SU-DHL-6 (cell line): ENCODE results near the gene PSD.

Experiments
- H2AFZ ChIP-seq: fragments of 200-600 bp; sonication (generic); 2 replicates; pipeline ENCODE4 v1.6.1; 2014; ENCODE audit warnings: low read depth, mild to moderate bottlenecking, moderate library complexity, mixed read lengths, antibody characterized with exemption, low read length; ENCODE audit not compliant: severe bottlenecking
- H3F3A ChIP-seq: fragments of 200-600 bp; shearing (Covaris generic); 2 replicates; pipeline ENCODE4 v1.6.0; 2016; ENCODE audit warnings: antibody characterized with exemption, mild to moderate bottlenecking; ENCODE audit not compliant: insufficient read depth
- H3K27ac ChIP-seq: fragments of 200-600 bp; sonication (generic); 2 replicates; pipeline ENCODE4 v1.5.1; 2016; ENCODE audit warnings: low read depth, mild to moderate bottlenecking, low read length, moderate library complexity, mixed read lengths
- H3K27me3 ChIP-seq: fragments of 200-600 bp; sonication (generic), shearing (Covaris generic); 2 replicates; pipeline ENCODE4 v1.6.0; 2014; ENCODE audit warnings: mild to moderate bottlenecking, low read length
- H3K36me3 ChIP-seq: fragments of 200-600 bp; sonication (generic); 2 replicates; pipeline ENCODE4 v1.6.1; 2014; ENCODE audit warnings: mild to moderate bottlenecking, low read length, mixed read lengths
- H3K4me2 ChIP-seq: fragments of 300-600, 200-600 bp; shearing (Covaris generic), sonication (generic); 2 replicates; pipeline ENCODE4 v1.6.0; 2014; ENCODE audit warnings: low read length, low read depth, mild to moderate bottlenecking; ENCODE audit not compliant: poor library complexity, severe bottlenecking
- H3K4me3 ChIP-seq: fragments of 200-600 bp; sonication (generic); 2 replicates; pipeline ENCODE4 v1.5.1; 2014; ENCODE audit warnings: antibody characterized with exemption, low read length, mild to moderate bottlenecking, mixed read lengths; ENCODE audit not compliant: insufficient read depth, poor library complexity, severe bottlenecking
- H3K79me2 ChIP-seq: fragments of 200-600 bp; sonication (generic); 2 replicates; pipeline ENCODE4 v1.6.1; 2014; ENCODE audit warnings: mild to moderate bottlenecking, low read length, moderate library complexity; ENCODE audit not compliant: insufficient read depth
- H3K9ac ChIP-seq: fragments of 200-600 bp; sonication (generic); 2 replicates; pipeline ENCODE4 v1.7.0; 2014; ENCODE audit warnings: mild to moderate bottlenecking, low read length
- H3K9me2 ChIP-seq: fragments of 200-600 bp; sonication (generic); replicated peaks from 2 replicates; pipeline ENCODE4 v1.6.1; 2014; ENCODE audit warnings: low read length; ENCODE audit not compliant: insufficient read depth
- H3K9me3 ChIP-seq: fragments of 200-600 bp; sonication (generic); 2 replicates; pipeline ENCODE4 v1.6.1; 2014; ENCODE audit warnings: low read length, mixed read lengths; ENCODE audit not compliant: insufficient read depth
- H4K20me1 ChIP-seq: fragments of 200-600 bp; sonication (generic); 2 replicates; pipeline ENCODE4 v1.6.1; 2014; ENCODE audit warnings: low read depth, mild to moderate bottlenecking, antibody characterized with exemption, low read length, moderate library complexity, mixed read lengths
- CTCF ChIP-seq: fragments of 200-600 bp; sonication (generic); IDR thresholded peaks from one replicate; pipeline ENCODE4 v1.5.1; 2017; ENCODE audit warnings: antibody characterized with exemption, mild to moderate bottlenecking, low read length, moderate library complexity; ENCODE audit not compliant: insufficient read depth, poor library complexity, severe bottlenecking
- EZH2phosphoT487 ChIP-seq: fragments of 200-600 bp; sonication (generic), shearing (Covaris generic); conservative IDR thresholded peaks from 2 replicates; pipeline ENCODE4 v1.6.1; 2018; ENCODE audit warnings: mild to moderate bottlenecking, antibody characterized with exemption, low read length, moderate library complexity, mixed read lengths

PSD gene

GRCh38 chr10:102438374-102438773, 19.8 kb upstream of the PSD start:
- no peaks in the 10 kb centered on the region for H3K9me3 ChIP-seq
- no peaks in the 10 kb centered on the region for H4K20me1 ChIP-seq
- H3K27ac ChIP-seq, result no peak overlapping the region
- no peak overlapping the region for H2AFZ ChIP-seq
- H3F3A ChIP-seq, result no peaks in the 10 kb centered on the region
- H3K27me3 ChIP-seq, result no peaks in the 10 kb centered on the region
- H3K79me2 ChIP-seq, result no peaks in the 10 kb centered on the region
- no peaks in the 10 kb centered on the region for H3K9me2 ChIP-seq
- H3K4me2 ChIP-seq, result no peak overlapping the region
- TF ChIP-seq EZH2phosphoT487 (no peak), CTCF (no peak)
- H3K4me3 ChIP-seq, result no peak overlapping the region
- H3K9ac ChIP-seq, result no peak overlapping the region
- H3K36me3 ChIP-seq, result no peaks in the 10 kb centered on the region

GRCh38 chr10:102437515-102437914, 18.9 kb upstream of the PSD start:
- no peak for TF ChIP-seq EZH2phosphoT487
- no peak for TF ChIP-seq CTCF

GRCh38 chr10:102436312-102436711, 17.7 kb upstream of the PSD start:
- Histone ChIP-seq H3K27ac (no peak overlapping the region), H3K9me3 (no peaks in the 10 kb centered on the region), H3K4me3 (no peak overlapping the region), H3K27me3 (no peaks in the 10 kb centered on the region), H3K36me3 (no peaks in the 10 kb centered on the region), H4K20me1 (no peaks in the 10 kb centered on the region), H3K9ac (no peak overlapping the region), H3K4me2 (no peak overlapping the region), H2AFZ (no peak overlapping the region), H3K9me2 (no peaks in the 10 kb centered on the region), H3F3A (0 out of 2 replicates have a peak, but pooled peaks cover 4% of the 10 kb centered on the region), H3K79me2 (0 out of 2 replicates have a peak, but pooled peaks cover 8% of the 10 kb centered on the region)
- no peak for TF ChIP-seq CTCF
- no peak for TF ChIP-seq EZH2phosphoT487

More at GRCh38 chr10:102437515-102437914, 18.9 kb upstream of the PSD start:
- Histone ChIP-seq H3K27me3 (no peaks in the 10 kb centered on the region), H3K27ac (no peak overlapping the region), H3K4me3 (no peak overlapping the region), H3K36me3 (no peaks in the 10 kb centered on the region), H4K20me1 (no peaks in the 10 kb centered on the region), H3K4me2 (no peak overlapping the region), H3K9ac (no peak overlapping the region), H3K79me2 (no peaks in the 10 kb centered on the region), H3F3A (no peaks in the 10 kb centered on the region), H3K9me2 (no peaks in the 10 kb centered on the region), H2AFZ (no peak overlapping the region), H3K9me3 (no peaks in the 10 kb centered on the region)
